Stomach (tissue), 9 donors: Measurements from ENCODE around the gene EIF4A2. TPM values are rescaled to one million over a fixed set of nuclear protein-coding genes. Genes with fewer than 3 reads are reported as not detected.
A peak's percentile ranks its signal among the peaks of the same experiment; 100 is the strongest.
"Not testable (repeated sequence)": the region's sequence is repeated elsewhere in the genome, so short reads cannot be mapped to it uniquely, and the experiment has no call there.

Experiments used
- DNase-seq, 2 donors: peaks; one replicate each; pipeline versions ENCODE4 v3.0.0 to v3.0.0-alpha.2; 2013 to 2019
- H3K27ac ChIP-seq, 5 donors: fragments of 200-600 bp in 4 of 5; sonication (generic) in 4 of 5; one replicate each; pipeline ENCODE4 v1.5.1; 2013 to 2019; ENCODE audit warnings: mild to moderate bottlenecking in 1 of 5, moderate library complexity in 1 of 5
- H3K27me3 ChIP-seq, 3 donors: fragments of 200-600 bp; sonication (generic); one replicate each; pipeline ENCODE4 v1.5.1; 2017 to 2019; ENCODE audit warnings: mixed run types in 1 of 3
- H3K36me3 ChIP-seq, 4 donors: fragments of 200-600 bp; sonication (generic); 1 replicate in 3 of 4; 2 replicates in 1 of 4; pipeline ENCODE4 v1.5.1; 2016 to 2019
- H3K4me1 ChIP-seq, 4 donors: fragments of 200-600 bp; sonication (generic); one replicate each; pipeline ENCODE4 v1.5.1; 2016 to 2019
- H3K4me3 ChIP-seq, 4 donors: fragments of 200-600 bp; sonication (generic) in 3 of 4; one replicate each; pipeline ENCODE4 v1.5.1; 2016 to 2019; ENCODE audit warnings: mild to moderate bottlenecking in 1 of 4
- H3K9me3 ChIP-seq, 4 donors: fragments of 200-600 bp; sonication (generic); one replicate each; pipeline ENCODE4 v1.5.1; 2016 to 2019
- EP300 ChIP-seq: sonication (generic); formaldehyde crosslinking; IDR thresholded peaks from one replicate; pipeline ENCODE4 v1.6.1; 2017; ENCODE audit warnings: antibody characterized with exemption
- POLR2A ChIP-seq, 4 donors: fragments of 450-650 bp; IDR thresholded peaks; one replicate each; pipeline ENCODE4 v1.6.1; 2016; ENCODE audit warnings: antibody characterized with exemption in 4 of 4, control low read depth in 2 of 4, mild to moderate bottlenecking in 1 of 4, moderate library complexity in 1 of 4
- POLR2AphosphoS5 ChIP-seq, 3 donors: sonication (generic); formaldehyde crosslinking; IDR thresholded peaks; one replicate each; pipeline ENCODE4 v1.6.1; 2016; ENCODE audit warnings: antibody characterized with exemption in 3 of 3
- WGBS, 5 donors: extraction: QIAGEN DNeasy Blood & Tissue Kit in 3 of 5; methylation state at CpG; one replicate each; pipeline versions ENCODE4 v1.1.5 to v1.1.7; 2013 to 2018; 5-methylcytosine and 5-hydroxymethylcytosine counted together
- intact Hi-C: fragments of 100-400 bp; cut with DNase I; formaldehyde crosslinking; loops from one replicate; pipeline ENCODE4 v1.15.1; 2023; ENCODE audit warnings: low total_unique reads
- polyA plus RNA-seq, 3 donors: library from polyadenylated mRNA; stranded (reverse); fragments of 200-250 nt; gene quantifications; one replicate each; pipeline ENCODE4 v1.2.3, GENCODE V29; 2013
- total RNA-seq, 5 donors: library from RNA; depleted of rRNA; stranded (reverse); fragments of >200 nt; gene quantifications; one replicate each; pipeline versions ENCODE4 v1.1.0 to v1.2.3, GENCODE V29; 2014 to 2016
- TF ChIP-seq, protein P1 (sequence below), 7 experiments: fragments of 450-650 bp in 4 of 7; fragments of 200-600 bp in 3 of 7; sonication (generic) in 3 of 7; IDR thresholded peaks; one replicate each; pipeline ENCODE4 v1.5.1; 2016 to 2019; ENCODE audit warnings: antibody characterized with exemption in 7 of 7, control low read depth in 2 of 7, mild to moderate bottlenecking in 1 of 7
- donor health status: healthy with polysubstance abuse.
- donor health status: Bipolar disorder and iron deficiency.
- donor health status: healthy.

EIF4A2 gene
- total and polyA plus RNA-seq, 8 donors = 165 to 1,058 (median 391) TPM

DNA sequence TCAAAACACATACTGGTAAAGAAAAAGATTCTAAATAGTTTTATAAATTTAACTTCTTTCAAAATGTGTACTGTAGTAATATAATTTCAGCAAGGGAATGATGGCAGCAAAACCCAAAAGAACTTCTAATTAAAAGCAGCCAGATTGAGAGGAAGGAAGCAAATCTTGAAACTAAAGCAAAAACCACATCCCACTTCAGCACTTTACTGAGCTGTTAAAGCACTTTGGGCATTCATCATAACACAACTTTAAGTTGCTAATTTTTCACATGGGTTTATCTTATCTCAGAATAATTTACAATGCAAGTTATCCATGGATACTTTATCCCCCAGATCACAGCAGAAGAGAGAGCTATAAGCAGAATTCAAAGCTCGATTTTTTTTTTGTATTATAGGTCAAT lies 16.9 kb downstream of the EIF4A2 start:
- Histone ChIP-seq H3K9me3 (no peaks in the 10 kb centered on the region), H3K4me1 (peaks cover 1 to 10% (median 6%) of the 10 kb centered on the region in 4 donors), H3K4me3 (no peak overlapping the region), H3K27me3 (no peaks in the 10 kb centered on the region), H3K27ac (no peak overlapping the region), H3K36me3 (peaks cover 3 to 76% (median 61%) of the 10 kb centered on the region in 4 donors)
- no peak for TF ChIP-seq POLR2AphosphoS5 (IDR thresholded peaks at IDR 0.05)
- intact Hi-C loops = no loop called here
- DNase-seq = no peak
- 82 to 94% (median 88%) methylated on average over 1 of the region's 1 CpG for WGBS, 5 donors

DNA sequence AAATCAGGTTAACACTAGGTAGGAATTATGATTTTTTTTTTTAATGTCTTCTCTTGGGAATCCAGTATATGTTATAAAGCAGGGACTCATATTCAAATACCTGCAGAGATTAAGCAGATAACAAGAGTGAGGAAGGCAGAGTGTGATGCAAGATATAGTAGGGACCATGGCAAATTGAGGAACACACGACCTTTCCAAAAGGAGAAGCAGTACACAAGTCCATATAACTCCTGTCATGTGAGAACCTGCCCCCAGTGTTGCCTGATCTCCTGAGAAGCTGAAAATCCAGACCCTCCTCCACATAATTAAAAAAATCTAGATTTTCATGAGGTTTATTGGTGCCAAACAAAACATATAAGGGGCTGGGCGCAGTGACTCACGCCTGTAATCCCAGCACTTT lies 19.3 kb downstream of the EIF4A2 start:
- H3K9me3 ChIP-seq = no peaks in the 10 kb centered on the region
- TF ChIP-seq POLR2A (IDR thresholded peaks at IDR 0.05) (no peak), EP300 (no peak), POLR2AphosphoS5 (IDR thresholded peaks at IDR 0.05) (no peak)
- intact Hi-C loops = no loop called here

DNA sequence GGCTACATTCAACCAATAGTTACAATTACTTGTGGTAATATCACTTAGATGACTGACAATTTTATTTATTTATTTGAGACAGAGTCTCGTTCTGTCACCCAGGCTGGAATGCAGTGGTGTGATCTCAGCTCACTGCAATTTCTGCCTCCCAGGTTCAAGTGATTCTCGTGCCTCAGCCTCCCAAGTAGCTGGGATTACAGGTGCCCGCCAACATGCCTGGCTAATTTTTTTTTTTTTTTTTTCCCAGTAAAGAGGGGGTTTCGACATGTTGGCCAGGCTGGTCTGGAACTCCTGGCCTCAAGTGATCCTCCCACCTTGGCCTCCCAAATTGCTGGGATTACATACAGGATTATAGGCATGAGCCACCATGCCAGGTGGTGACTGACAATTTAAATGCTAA lies 20.1 kb downstream of the EIF4A2 start:
- H3K27me3 ChIP-seq, intact Hi-C loops, DNase-seq, H3K4me3 ChIP-seq, H3K9me3 ChIP-seq, H3K27ac ChIP-seq: not testable (repeated sequence)
- H3K4me1 ChIP-seq = peaks cover 11 to 26% (median 20%) of the 10 kb centered on the region in 4 donors
- 86 to 92% (median 90%) methylated on average over 4 of the region's 4 CpGs for WGBS, 5 donors
- peaks cover 0 to 53% (median 44%) of the 10 kb centered on the region in 4 donors for H3K36me3 ChIP-seq

More for the DNA sequence above, 19.3 kb downstream of the EIF4A2 start:
- Histone ChIP-seq H3K27me3 (no peaks in the 10 kb centered on the region), H3K27ac (no peak overlapping the region), H3K36me3 (peaks cover 0 to 61% (median 48%) of the 10 kb centered on the region in 4 donors), H3K4me3 (no peak overlapping the region), H3K4me1 (peaks cover 11 to 26% (median 20%) of the 10 kb centered on the region in 4 donors)
- WGBS, 5 donors = 90 to 97% (median 95%) methylated on average over 3 of the region's 3 CpGs
- DNase-seq = no peak

DNA sequence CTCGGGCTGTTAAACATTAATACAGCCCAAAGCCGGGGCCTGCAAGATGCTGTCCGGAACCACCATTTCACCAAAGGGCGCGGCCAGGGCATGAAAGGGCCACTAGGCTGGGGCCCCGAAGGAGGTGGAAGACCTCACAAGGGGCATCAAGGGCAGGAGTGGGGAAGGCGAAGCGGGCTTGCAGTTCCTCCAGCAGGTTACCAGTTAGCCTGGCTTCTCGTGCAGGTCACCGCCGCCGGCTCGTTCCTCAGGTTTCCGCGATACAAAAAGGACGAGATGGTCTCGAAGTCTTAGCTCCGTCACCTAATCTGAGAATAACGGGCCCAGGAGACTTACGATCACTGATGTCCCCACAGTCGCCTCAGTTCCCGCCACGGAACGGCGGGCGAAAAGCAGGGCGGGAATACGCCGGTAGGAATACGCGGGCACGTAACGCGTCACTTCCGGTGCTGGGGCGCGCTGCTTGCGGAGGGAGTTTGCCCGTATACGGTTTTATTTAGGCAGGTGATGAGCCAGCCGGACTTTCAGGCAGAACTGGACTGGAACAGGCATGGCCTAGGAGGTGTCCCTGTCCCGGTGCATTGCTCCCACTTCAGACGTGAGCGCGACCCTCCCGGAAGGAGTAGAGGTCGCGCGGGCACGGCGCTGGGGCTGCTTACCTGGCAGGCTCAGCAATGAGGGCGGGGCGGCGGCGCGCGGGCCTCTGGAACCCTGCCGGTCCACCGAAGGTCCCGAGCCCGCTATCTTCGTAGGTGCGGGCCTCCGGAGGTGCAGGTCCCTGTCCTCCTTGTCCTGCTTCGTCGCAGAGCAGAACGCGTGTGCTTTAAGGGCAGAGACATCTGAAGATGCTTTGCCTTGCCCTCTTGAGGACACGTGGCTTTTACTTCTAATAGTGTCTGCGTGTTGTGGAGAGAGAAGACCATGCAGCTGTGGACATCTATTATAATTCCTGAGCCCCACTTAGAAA lies 23.0 kb downstream of the EIF4A2 start, which contains the start of gene RFC4:
TSS of gene RFC4 (minus strand) at position 394 of the 967 bp plus-strand sequence. CDS start 1,769 bp downstream, outside the sequence.
- TF ChIP-seq, protein P1, sequence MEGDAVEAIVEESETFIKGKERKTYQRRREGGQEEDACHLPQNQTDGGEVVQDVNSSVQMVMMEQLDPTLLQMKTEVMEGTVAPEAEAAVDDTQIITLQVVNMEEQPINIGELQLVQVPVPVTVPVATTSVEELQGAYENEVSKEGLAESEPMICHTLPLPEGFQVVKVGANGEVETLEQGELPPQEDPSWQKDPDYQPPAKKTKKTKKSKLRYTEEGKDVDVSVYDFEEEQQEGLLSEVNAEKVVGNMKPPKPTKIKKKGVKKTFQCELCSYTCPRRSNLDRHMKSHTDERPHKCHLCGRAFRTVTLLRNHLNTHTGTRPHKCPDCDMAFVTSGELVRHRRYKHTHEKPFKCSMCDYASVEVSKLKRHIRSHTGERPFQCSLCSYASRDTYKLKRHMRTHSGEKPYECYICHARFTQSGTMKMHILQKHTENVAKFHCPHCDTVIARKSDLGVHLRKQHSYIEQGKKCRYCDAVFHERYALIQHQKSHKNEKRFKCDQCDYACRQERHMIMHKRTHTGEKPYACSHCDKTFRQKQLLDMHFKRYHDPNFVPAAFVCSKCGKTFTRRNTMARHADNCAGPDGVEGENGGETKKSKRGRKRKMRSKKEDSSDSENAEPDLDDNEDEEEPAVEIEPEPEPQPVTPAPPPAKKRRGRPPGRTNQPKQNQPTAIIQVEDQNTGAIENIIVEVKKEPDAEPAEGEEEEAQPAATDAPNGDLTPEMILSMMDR (IDR thresholded peaks at IDR 0.05) = no peak
- TF ChIP-seq EP300 = no peak
- no peak for TF ChIP-seq POLR2A (IDR thresholded peaks at IDR 0.05)
- peak; percentile 78 to 92 (median 91) for TF ChIP-seq POLR2AphosphoS5 (IDR thresholded peaks at IDR 0.05)
- 0% methylated on average over 37 to 70 of the region's 70 CpGs for WGBS, 5 donors
- Histone ChIP-seq H3K4me3 (peak within 1 kb of the TSS; percentile 65 to 81 (median 72)), H3K9me3 (no peaks in the 10 kb centered on the region), H3K27me3 (no peaks in the 10 kb centered on the region), H3K4me1 (peaks cover 11 to 26% (median 17%) of the 10 kb centered on the region in 4 donors), H3K27ac (peak within 1 kb of the TSS; percentile 86 to 95 (median 93)), H3K36me3 (peaks cover 0 to 27% (median 19%) of the 10 kb centered on the region in 4 donors)
- DNase-seq = peak; percentile 91 to 95
- intact Hi-C loops = no loop called here

DNA sequence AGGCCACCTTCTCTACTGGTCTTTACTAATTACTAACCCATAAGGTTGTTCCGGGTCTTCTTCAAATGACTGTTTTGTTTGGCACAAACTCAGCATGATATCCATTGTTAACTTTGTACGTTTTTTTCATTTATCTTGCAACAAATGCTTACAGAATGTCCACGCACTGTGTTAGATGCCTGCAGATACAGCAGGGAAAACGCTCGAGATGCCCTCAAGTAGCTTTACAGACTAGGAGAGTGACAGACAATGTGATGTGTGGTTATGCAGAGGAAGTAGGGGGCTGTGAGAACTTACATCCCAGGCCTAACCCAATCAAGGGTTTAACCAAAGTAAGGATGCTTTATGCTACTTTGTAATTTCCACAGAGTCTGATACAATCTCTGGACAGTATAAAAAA lies 23.9 kb downstream of the EIF4A2 start:
- Histone ChIP-seq H3K27me3 (peaks cover 0 to 7% (median 0%) of the 10 kb centered on the region in 3 donors), H3K9me3 (no peaks in the 10 kb centered on the region), H3K4me1 (peaks cover 11 to 26% (median 17%) of the 10 kb centered on the region in 4 donors), H3K27ac (peak overlapping the region in 3 of 5 donors; percentile 93 to 95 (median 93)), H3K36me3 (peaks cover 0 to 20% (median 17%) of the 10 kb centered on the region in 4 donors), H3K4me3 (peak overlapping the region in 3 of 4 donors; percentile 65 to 81 (median 70))
- 18 to 30% (median 21%) methylated on average over 5 of the region's 5 CpGs for WGBS, 5 donors
- TF ChIP-seq EP300 (no peak), POLR2AphosphoS5 (IDR thresholded peaks at IDR 0.05) (no peak), POLR2A (IDR thresholded peaks at IDR 0.05) (no peak)
- TF ChIP-seq, protein P1 (IDR thresholded peaks at IDR 0.05) = no peak
- DNase-seq = no peak
- intact Hi-C loops = no loop called here
